T-helper 9 cell (primary cell): ENCODE results near the gene PARD6A.

Experiments
- DNase-seq: peaks from one replicate; pipeline ENCODE4 v3.0.0-alpha.2; 2020
- total RNA-seq, 2 donors: gene quantifications; one replicate each; lab custom pipeline; 2026; lab: John Stamatoyannopoulos, UW

The PARD6A gene
- total RNA-seq: 7.7 to 15.2 reads per million in 2 donors

GRCh38 chr16:67660564-67661028 is at the start of gene PARD6A:
Gene PARD6A, plus strand, starts transcription at chr16:67660960. Its CDS starts 79 bp downstream, at chr16:67661039.
- peak; percentile 91 for DNase-seq

- no peak for DNase-seq
Observed at GRCh38 chr16:67613808-67614207, 47.0 kb upstream of the PARD6A start.

- DNase-seq: no peak
Observed at GRCh38 chr16:67628216-67628615, 32.5 kb upstream of the PARD6A start.

GRCh38 chr16:67632415-67633172 is 28.2 kb upstream of the PARD6A start:
- no peak for DNase-seq

GRCh38 chr16:67636713-67637112 is 24.0 kb upstream of the PARD6A start:
- DNase-seq: no peak

GRCh38 chr16:67637625-67638024 is 23.1 kb upstream of the PARD6A start:
- no peak for DNase-seq

- DNase-seq: no peak
Observed at GRCh38 chr16:67641779-67642708, 18.7 kb upstream of the PARD6A start.

- DNase-seq: no peak
Observed at GRCh38 chr16:67644038-67644437, 16.7 kb upstream of the PARD6A start.

- no peak for DNase-seq
Observed at GRCh38 chr16:67645397-67646121, 15.2 kb upstream of the PARD6A start.

GRCh38 chr16:67647111-67647651 is 13.6 kb upstream of the PARD6A start:
- DNase-seq: no peak

- DNase-seq: no peak
Observed at GRCh38 chr16:67647681-67648080, 13.1 kb upstream of the PARD6A start.

GRCh38 chr16:67648088-67648763 is 12.5 kb upstream of the PARD6A start:
- DNase-seq: no peak

- DNase-seq: no peak
Observed at GRCh38 chr16:67648764-67649407, 11.9 kb upstream of the PARD6A start.

GRCh38 chr16:67649494-67649931 is 11.2 kb upstream of the PARD6A start:
- DNase-seq: no peak

GRCh38 chr16:67650023-67650422 is 10.7 kb upstream of the PARD6A start:
- no peak for DNase-seq

GRCh38 chr16:67651039-67651438 is 9.7 kb upstream of the PARD6A start:
- no peak for DNase-seq

GRCh38 chr16:67651847-67652246 is 8.9 kb upstream of the PARD6A start:
- DNase-seq: no peak

- DNase-seq: no peak
Observed at GRCh38 chr16:67652578-67653127, 8.1 kb upstream of the PARD6A start.

GRCh38 chr16:67653128-67653788 is 7.5 kb upstream of the PARD6A start:
- DNase-seq: no peak

- no peak for DNase-seq
Observed at GRCh38 chr16:67653789-67654402, 6.9 kb upstream of the PARD6A start.
